Stimulated activated CD4-positive, alpha-beta T cell treated with anti-CD3 and anti-CD28 coated beads, Interleukin-1b, Interleukin-23, amount 100 ng/mL, for 24 hours (primary cell): ENCODE data around the gene POU6F1.

Experiments used
- DNase-seq, 4 experiments: peaks; one replicate each; pipeline ENCODE4 v3.0.0-alpha.2; 2020; ENCODE audit warnings: low read depth in 4 of 4, low spot score in 1 of 4

The POU6F1 gene

GRCh38 chr12:51197736-51198567, 19.9 kb downstream of the POU6F1 start:
- DNase-seq = no peak

GRCh38 chr12:51196547-51196946, 21.3 kb downstream of the POU6F1 start:
- no peak for DNase-seq

- no peak for DNase-seq
Measured at GRCh38 chr12:51195841-51196240, 22.0 kb downstream of the POU6F1 start.

GRCh38 chr12:51192284-51192671, 25.6 kb downstream of the POU6F1 start:
- DNase-seq = no peak

GRCh38 chr12:51191516-51192283, 26.2 kb downstream of the POU6F1 start:
- no peak for DNase-seq

GRCh38 chr12:51190820-51191219, 27.0 kb downstream of the POU6F1 start:
- DNase-seq = no peak

GRCh38 chr12:51189790-51190355, 28.0 kb downstream of the POU6F1 start:
- no peak for DNase-seq

GRCh38 chr12:51188359-51189051, 29.4 kb downstream of the POU6F1 start:
- no peak for DNase-seq

- DNase-seq = no peak
Measured at GRCh38 chr12:51187370-51187987, 30.4 kb downstream of the POU6F1 start.

- no peak for DNase-seq
Measured at GRCh38 chr12:51186465-51187085, 31.3 kb downstream of the POU6F1 start.

GRCh38 chr12:51185171-51185717, 32.6 kb downstream of the POU6F1 start:
- no peak for DNase-seq

- DNase-seq = no peak
Measured at GRCh38 chr12:51183816-51184215, 34.0 kb downstream of the POU6F1 start.

- DNase-seq = no peak
Measured at GRCh38 chr12:51183349-51183748, 34.5 kb downstream of the POU6F1 start.

- no peak for DNase-seq
Measured at GRCh38 chr12:51181558-51181957, 36.3 kb downstream of the POU6F1 start.

GRCh38 chr12:51177897-51178296, 40.0 kb downstream of the POU6F1 start:
- DNase-seq = no peak

- no peak for DNase-seq
Measured at GRCh38 chr12:51174501-51174900, 43.4 kb downstream of the POU6F1 start.

GRCh38 chr12:51172515-51173431, 45.1 kb downstream of the POU6F1 start, which contains the start of gene TFCP2:
TSS of gene TFCP2 (minus strand) at chr12:51173135. CDS start at chr12:51172422, 713 bp downstream.
- DNase-seq = peak; percentile 80 to 90 (median 85)

- no peak for DNase-seq
Measured at GRCh38 chr12:51171884-51172514, 45.9 kb downstream of the POU6F1 start.

GRCh38 chr12:51163795-51164194, 54.1 kb downstream of the POU6F1 start:
- DNase-seq = no peak
